ENCODE measurements around the gene SCRT2.

DNA sequence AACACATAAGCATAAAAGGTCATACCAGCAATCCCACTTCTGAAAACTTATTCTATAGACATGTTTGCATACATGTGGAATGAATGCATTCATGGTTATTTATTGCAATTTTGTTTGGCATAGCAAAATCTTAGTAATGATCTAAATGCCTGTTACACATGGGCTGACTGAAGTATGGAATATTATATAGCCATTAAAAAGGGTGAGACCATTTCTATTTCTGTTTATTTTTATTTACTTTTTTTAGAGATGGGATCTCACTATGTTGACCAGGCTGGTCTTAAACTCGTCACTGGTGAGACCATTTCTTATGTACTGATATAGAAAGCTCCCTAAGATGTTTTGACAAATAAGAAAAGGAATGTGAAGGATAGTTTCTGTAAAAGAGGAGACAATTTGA, 14.3 kb upstream of the SCRT2 start:
- TF ChIP-seq, protein P1, sequence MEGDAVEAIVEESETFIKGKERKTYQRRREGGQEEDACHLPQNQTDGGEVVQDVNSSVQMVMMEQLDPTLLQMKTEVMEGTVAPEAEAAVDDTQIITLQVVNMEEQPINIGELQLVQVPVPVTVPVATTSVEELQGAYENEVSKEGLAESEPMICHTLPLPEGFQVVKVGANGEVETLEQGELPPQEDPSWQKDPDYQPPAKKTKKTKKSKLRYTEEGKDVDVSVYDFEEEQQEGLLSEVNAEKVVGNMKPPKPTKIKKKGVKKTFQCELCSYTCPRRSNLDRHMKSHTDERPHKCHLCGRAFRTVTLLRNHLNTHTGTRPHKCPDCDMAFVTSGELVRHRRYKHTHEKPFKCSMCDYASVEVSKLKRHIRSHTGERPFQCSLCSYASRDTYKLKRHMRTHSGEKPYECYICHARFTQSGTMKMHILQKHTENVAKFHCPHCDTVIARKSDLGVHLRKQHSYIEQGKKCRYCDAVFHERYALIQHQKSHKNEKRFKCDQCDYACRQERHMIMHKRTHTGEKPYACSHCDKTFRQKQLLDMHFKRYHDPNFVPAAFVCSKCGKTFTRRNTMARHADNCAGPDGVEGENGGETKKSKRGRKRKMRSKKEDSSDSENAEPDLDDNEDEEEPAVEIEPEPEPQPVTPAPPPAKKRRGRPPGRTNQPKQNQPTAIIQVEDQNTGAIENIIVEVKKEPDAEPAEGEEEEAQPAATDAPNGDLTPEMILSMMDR (IDR thresholded peaks at IDR 0.05) = no peak
- TF ChIP-seq ZFX (IDR thresholded peaks at IDR 0.05; ENCODE audit: borderline replicate concordance) = no peak

All from 22Rv1 (cell line).